ENCODE measurements around the gene CAMK2B. TPM values are rescaled to one million over a fixed set of nuclear protein-coding genes. Genes with fewer than 3 reads are reported as not detected.

Gene CAMK2B
- total RNA-seq, 2 experiments from 2014 or later: 0.17 to 0.40 TPM

DNA sequence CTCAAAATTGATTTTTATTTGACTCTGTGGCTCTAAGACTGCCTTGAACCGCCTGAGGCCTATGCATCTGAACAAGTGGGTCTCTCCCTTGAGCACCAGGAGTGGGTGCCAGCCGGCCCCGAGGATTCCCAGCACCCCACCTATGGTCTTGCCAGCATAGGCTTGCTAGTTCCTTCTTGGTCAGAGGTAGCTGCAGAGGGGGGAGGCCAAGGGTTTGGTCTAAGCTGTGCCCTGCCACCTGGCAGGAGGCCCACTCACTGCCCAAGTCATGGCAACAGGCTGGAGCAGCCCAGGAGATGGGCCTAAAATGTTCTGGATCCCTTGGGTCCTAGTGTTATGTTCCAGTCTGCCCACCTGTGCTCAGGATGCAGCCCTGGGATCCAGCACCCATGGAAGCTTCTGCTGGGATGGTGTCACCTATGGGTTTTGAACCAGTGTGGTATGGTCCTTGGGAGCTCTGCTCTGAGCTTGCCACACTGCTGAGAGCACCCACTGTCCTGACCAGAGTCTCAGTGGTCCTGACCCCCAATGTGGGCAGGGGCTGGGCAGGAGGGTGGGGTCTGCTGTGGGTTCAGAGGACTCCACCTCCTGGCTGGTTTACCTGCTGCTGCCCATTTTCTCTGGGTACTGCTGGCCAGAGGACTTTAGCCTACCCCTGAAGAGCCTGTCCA, 112.1 kb downstream of the CAMK2B start:
- POLR2A ChIA-PET: no interaction called here
- CTCF ChIA-PET: no interaction called here

DNA sequence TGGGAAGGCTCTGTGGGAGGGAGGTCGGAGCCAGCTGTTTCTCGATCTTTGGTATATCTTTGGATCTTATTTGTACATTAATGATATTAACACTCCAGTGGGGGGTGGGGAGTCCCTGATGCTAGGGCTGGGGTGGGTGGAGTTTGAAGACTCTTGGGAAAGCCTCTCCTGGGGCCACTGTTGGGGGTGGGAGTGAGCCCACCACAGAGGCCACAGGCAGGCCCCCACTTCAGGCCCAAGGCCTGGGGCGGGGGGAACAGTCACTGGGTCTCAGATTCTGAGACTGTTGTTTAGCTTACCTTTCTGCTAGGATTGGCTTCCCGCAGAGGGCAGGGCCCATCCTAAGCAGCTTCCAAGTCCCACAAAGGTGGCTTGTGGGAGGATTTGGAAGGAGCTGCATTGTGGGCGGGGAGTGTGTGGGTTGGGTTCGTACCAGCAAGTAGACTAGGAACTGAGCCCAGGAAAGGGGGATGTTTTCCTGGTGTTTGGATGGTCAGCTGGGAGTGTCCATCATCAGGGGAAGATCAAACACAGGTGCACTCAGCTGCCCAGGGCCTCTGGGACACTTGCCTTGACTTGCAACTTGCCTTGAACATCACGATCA, 112.7 kb downstream of the CAMK2B start:
- CTCF ChIA-PET: no interaction called here
- POLR2A ChIA-PET: no interaction called here

DNA sequence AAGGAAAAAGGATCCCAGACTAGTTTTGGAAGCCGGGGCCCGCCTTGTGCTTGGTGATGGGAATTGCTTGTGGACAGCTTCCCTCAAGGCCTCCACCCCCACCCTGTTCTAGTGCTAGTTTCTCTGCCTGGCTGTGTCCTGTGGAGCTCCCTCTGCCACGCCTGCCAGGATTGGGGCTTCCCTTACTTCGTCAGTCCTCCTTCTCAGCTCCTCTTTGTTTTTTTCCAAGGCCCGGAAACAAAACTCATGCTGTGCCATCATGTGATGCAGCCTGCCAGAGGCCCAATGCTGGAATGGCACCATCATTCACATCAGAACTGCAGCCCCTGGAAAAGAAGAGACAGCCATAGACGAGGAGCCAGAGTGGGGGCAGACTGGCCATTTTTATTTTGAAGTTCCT, 113.4 kb downstream of the CAMK2B start:
- ChIA-PET CTCF (no interaction called here), POLR2A (interaction anchor here (0.6 kb wide), 1 partner anchor 196 kb away, joined by 7 read pairs; no protein-coding TSS in a partner anchor)

DNA sequence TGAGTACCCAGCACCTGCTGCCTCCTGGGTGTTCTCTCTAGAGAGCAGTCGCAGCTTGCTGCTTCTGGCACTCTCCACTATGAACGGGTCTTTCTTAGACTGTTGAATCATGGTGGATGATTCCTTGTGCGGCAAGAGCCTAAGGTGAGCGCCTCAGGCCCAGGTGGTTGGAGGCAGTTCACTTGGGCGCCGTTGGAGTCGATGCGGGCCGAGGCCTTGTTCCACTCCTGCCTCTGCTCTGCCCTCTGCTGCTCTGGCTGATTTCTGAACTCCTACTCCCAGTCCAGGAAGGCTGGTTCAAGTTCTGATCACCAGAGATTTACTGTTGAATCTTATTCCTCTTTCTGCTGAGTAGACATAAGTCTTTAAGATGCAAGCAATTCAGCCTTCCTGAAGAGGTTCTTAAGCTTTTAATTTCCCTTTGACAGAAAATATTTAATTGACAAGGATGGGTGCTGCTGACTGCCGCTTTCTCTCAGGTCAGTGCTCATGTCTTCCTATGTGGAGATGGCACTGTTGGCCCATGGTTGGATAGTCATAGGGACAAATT, 114.2 kb downstream of the CAMK2B start:
- CTCF ChIA-PET: no interaction called here
- POLR2A ChIA-PET: no interaction called here

DNA sequence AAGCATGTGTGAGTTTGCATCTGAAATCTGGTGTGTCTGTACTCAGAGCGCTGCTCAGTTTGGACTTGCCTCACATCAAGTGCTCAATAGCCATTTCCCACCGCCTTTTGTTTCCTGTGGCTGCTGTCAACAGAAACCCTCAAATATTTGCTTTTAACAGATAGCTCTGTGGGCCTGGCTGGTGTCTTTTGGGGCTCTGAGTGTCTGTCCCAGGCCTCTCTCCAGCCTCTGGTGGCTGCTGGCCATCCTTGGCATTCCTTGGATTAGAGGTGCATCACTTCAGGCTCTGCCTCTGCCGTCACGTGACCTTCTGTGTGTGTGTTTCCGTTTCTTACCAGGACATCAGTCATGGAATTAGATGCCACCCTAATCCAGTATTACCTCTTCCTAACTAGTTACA, 115.3 kb downstream of the CAMK2B start:
- POLR2A ChIA-PET: no interaction called here

DNA sequence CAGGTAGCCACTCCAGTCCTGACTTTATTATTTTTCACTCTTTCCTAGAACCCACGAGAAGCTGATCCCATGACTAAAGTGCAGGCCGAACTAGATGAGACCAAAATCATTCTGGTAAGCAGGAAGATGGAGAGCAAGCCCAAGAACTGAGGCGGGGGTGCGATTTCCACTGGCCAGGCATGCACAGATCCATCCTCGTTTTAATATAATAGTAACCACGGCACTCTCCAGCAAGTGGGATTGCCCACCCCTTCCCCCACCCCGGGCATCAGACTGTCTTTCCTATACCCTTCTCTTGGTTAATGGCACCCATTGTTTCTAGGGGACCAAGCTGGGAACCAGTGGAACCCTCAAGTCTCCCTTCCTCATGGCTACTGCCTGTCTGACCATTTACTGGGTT, 117.3 kb downstream of the CAMK2B start:
- ChIA-PET CTCF (no interaction called here), POLR2A (no interaction called here)

More for the DNA sequence above, 115.3 kb downstream of the CAMK2B start:
- CTCF ChIA-PET: no interaction called here

DNA sequence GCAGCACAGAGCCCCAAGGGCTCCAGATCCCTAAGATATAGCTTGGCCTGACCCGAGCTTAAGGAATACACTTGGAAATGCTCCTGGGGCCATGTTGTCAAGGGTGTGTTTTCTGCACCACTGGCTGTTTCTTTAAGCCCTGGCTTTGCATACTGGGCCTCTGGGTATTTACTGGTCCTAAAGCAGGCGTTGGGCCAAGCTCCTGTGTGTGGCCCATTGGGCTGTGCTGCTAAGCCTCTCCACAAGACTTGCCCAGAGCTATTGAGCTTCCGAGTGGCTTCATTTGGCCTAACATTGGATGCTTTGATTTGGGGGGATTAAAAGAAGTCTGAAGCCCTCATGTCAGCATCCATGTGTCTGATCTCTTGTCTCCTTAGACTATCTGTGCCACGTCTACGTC, 119.4 kb downstream of the CAMK2B start:
- ChIA-PET POLR2A (no interaction called here), CTCF (no interaction called here)

DNA sequence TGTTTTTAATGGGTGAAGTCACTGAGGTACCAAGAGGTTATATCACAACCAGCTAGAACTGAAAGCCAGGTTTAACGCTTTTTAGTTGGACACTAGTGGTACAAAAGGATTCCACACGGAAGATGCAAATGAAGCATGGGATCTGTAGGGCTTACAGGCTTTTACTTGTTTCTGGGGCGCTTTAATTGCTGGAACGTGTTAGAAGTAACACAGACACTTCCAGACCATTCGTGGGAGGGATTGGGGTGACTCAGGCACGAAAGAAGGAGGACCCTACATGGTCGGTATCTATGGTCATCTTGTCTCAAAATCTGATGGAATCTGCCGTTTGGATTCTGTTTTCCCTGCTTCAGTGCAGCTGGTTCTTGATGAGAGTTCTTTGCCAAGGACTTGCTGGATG, 123.6 kb downstream of the CAMK2B start:
- ChIA-PET POLR2A (interaction anchor here (0.9 kb wide), 1 partner anchor 56 kb away, joined by 3 read pairs; no protein-coding TSS in a partner anchor), CTCF (no interaction called here)

DNA sequence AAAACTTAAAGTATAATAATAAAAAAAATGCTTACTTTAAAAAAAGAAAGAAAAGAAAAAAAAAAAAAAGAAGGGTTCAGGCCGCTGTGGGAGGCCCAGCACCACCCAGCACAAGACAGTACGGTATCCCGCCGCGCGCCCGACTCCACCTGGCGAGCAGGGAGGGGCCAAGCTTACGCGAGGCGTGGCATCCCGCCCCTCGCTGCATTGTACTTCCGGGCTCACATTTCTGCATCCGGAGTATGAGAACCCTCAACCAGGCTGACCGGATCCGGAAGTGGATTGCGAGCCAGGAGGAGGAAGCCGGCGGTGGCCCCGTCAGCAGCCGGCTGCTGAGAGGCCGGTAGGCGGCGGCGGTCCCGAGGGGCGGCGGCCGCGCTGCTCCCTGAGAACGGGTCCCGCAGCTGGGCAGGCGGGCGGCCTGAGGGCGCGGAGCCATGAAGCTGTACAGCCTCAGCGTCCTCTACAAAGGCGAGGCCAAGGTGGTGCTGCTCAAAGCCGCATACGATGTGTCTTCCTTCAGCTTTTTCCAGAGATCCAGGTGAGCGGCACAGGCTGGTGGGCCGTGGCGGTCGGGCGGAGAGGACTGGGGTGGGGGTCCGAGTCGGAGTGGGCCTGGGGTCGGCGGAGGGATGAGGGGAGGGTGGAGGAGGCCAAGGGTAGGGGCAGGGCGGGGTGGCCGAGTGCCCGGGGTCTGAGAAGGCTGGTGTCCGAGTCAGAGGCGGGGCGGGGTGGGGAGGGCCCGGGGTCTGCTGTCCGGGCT, 124.5 kb downstream of the CAMK2B start, which contains the start of gene YKT6:
TSS of gene YKT6 (plus strand) at position 280 of the 763 bp plus-strand sequence. CDS start at position 438, 158 bp downstream.
- CTCF ChIA-PET: interaction anchor here (1.0 to 1.4 kb wide), 2 partner anchors 130 to 364 kb away, joined by 3 read pairs; no protein-coding TSS in a partner anchor
- POLR2A ChIA-PET: interaction anchor here (0.7 to 1.0 kb wide), 7 partner anchors 8 to 191 kb away, joined by 3 to 6 read pairs (median 3); partner anchors contain the start of gene PGAM2

DNA sequence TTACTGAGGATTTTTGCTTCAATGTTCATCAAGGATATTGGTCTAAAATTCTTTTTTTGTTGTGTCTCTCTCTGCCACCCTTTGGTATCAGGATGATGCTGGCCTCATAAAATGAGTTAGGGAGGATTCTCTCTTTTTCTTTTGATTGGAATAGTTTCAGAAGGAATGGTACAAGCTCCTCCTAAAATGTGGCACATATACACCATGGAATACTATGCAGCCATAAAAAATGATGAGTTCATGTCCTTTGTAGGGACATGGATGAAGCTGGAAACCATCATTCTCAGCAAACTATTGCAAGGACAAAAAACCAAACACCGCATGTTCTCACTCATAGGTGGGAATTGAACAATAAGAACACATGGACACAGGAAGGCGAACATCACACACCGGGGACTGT, 125.2 kb downstream of the CAMK2B start:
- CTCF ChIA-PET: interaction anchor here (1.0 to 1.4 kb wide), 2 partner anchors 130 to 364 kb away, joined by 3 read pairs; no protein-coding TSS in a partner anchor
- POLR2A ChIA-PET: interaction anchor here (0.7 to 1.0 kb wide), 3 partner anchors 75 to 135 kb away, joined by 3 to 6 read pairs (median 3); partner anchors contain the start of gene PGAM2

DNA sequence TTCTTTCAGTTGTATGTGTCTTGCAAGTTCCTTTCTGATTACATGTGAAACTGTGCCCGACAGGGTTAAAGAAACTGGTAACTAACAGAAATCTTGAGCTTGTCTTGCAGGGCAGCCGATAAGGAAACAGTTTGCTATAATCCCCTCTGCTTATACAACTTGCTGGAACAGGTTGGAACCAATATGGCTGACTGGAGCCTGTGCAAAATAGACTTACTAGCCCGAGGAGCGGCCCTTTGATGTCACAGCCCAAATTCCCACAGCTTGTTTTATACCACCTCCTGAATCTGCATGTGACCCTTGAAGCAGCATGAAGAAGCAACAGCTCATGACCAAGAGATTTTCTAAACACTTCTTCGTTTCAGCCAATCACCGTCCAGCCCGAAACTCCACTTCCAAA, 127.9 kb downstream of the CAMK2B start:
- ChIA-PET POLR2A (no interaction called here), CTCF (no interaction called here)

DNA sequence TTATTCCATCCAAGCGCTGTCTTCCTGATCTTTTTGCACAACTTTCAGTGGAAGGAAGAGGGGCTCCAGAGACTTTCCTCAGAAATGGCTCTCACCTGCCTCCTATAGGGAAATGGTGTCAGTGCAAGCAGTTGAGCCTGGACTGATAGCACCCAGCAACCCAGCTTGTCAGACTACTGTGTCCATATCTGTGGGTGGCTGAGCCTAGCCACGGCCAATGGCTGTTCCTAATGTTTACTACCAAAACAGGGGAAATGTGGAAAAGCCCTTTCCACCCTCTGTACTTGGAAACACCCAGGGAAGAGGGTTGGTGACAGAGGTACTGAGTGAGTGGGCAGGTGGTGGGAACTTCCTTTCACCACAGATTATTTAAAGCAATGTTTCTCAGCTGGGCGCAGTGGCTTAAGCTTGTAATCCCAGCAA, 128.9 kb downstream of the CAMK2B start:
- ChIA-PET POLR2A (no interaction called here), CTCF (no interaction called here)

DNA sequence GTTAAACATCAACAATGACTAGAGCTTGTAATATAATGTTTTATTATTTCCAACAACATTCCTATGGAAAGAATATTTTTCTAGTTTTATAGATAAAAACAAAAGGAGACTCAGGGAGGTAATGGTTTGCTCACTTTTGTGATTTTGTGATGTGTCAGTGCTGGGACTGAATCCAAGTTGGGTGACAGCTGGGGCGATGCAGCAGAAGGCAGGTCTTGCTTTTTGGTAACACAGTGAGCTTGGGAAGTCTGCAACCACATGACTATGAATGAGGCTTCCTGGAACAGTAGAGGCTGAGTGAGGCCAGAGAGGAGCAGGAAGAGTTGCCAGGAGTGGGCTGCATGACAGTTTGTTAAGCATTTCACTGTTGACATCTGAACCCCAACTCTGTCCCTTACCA, 129.5 kb downstream of the CAMK2B start:
- ChIA-PET CTCF (no interaction called here), POLR2A (no interaction called here)

DNA sequence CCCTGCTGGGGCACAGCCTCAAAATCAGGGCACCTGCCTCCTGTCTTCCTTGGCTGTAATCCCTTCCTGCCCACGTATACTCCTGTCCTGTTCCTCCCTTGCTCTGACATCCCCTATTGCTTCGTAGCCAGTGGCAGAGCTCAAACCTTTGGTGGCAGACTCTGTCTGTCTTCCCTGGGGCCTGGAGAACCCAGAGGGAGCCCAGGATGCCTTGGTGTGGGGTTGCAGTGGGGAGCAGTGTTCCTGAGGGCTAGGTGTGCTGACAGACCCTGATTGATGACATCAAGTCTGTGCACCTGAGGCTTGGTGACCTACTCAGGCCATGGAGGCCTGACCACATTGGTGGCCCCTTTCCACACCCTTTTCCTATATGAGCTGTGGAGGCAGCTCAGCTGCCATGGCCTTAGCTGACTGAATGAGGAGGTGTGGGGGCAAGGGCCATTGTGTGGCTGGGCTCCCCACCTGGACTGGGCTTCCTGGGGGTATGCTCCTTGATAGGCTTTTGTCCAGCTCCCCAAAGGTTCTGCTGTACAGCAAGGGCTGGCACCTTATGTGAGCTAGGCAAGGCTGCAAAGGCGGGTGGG, 130.7 kb downstream of the CAMK2B start:
- ChIA-PET CTCF (no interaction called here), POLR2A (interaction anchor here (0.7 kb wide), 1 partner anchor 149 kb away, joined by 3 read pairs; no protein-coding TSS in a partner anchor)

DNA sequence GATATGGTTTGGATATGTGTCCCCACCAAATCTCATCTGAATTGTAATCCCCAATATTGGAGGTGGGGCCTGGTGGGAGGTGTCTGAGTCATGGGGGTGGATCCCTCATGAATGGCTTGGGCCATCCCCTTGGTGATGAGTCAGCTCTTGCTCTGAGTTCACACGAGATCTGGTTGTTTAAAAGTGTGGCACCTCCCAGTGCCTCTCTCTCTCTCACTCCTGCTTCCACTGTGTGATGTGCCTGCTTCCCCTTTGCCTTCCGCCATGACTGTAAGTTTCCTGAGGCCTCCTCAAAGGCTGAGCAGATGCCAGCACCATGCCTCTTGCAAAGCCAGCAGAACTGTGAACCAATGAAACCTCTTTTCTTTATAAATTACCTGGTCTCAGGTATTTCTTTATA, 131.3 kb downstream of the CAMK2B start:
- POLR2A ChIA-PET: interaction anchor here (0.7 kb wide), 1 partner anchor 149 kb away, joined by 3 read pairs; no protein-coding TSS in a partner anchor
- CTCF ChIA-PET: no interaction called here

DNA sequence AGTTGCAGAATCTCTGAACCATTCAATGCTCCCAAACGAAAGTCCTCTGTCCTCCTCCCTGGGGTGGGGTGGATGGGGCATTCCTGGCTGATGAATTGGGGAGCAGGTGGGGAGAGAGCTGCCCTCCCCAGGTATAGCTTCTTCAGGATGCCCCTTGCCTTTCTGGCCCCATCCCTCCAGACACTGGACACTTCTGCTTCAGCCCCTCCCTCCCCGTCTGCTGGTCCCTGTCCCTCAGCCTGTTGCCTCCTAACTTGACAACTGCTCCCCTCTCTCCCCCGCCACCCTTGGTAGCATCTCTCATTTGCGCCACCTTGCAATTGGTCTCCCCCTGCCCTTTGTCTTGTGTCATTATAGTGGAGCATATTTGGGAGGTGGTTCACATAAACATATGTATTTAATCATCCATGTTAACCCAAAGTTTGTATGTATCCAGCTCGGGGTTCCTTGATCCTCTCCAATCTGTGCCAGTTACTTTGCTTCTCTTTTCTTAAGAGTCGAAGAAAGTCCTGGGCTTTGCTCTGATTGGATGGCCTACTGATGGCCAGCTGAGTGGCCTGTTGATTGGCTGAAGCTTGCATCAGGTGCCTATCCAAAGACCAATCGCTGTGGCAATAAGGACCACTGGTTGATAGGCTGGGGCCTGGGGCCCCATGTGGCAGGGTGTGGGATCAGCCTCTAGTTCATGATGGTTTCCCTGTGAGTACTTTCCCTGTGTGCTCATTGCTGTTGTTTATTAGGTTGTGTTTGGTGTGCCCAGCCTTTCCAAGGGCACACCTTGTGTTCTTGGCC, 132.2 kb downstream of the CAMK2B start:
- ChIA-PET POLR2A (no interaction called here), CTCF (no interaction called here)

DNA sequence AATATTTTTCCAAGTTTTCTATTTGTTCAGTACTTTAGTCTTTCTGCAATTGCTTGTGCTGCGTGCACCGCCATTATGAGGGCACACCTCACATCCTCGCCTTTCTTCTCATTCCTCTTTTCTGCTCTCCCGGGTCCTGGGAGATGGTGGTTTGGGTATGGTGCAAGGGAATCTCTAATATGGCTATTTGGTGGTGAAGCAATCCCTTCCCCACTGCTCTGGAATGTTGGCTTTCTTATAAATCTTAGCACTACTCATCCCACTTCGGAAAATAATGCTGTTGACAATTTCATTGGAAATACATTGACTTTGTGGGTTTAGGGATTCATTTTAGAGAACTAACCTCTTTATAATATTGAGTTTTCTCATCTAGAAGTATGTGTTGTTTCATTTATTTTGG, 134.2 kb downstream of the CAMK2B start:
- ChIA-PET CTCF (no interaction called here), POLR2A (no interaction called here)

DNA sequence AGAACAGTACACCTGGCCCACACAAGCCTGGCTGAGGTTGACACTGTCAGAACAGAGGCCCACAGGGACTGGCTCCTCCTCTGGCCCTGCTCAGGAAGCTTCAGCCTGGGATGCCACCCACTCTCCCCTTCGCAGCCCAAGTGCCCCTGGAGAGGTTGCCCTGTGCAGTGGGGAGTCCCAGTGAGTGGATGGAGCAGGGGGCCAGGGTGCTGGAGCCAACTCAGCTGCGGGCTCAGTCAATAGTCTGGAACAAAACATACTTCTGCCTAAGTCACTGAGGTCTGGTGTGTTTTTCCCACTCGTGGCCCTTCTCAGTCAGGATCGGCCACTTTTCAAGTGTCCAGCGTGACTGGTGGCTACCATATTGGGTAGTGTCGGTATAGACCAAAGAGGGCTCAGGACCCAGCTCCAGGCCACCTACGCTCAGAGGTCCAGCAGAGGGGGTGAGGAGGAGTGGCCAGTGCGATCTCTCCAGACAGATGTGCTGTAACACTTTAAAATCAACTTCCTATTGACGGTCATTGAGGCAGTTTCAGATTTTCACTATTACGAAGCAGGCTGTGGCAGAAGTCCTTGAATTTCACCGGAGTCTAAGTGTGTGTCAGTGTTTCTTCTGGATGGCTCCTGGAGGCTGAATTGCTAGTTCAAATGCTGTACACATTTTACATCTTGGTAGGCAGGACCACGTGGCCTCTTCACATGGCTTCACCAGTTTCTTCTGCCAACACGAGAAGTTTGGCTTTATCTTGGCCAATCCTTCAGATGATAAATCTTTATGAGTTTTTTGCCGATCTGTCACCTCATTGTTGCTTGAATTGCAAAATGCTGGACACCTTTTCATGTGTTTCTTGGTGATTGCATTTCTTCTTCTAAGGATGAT, 135.2 kb downstream of the CAMK2B start:
- POLR2A ChIA-PET: no interaction called here
- CTCF ChIA-PET: no interaction called here
